COLO829 (cell line): ENCODE results near the gene SV2C.
"Not testable (repeated sequence)": the region's sequence is repeated elsewhere in the genome, so short reads cannot be mapped to it uniquely, and the experiment has no call there.

Experiments used
- DNase-seq: peaks from one replicate; pipeline ENCODE4 v3.0.0; 2012; ENCODE audit warnings: low spot score

Gene SV2C

GRCh38 chr5:76337953-76338451 is 254.8 kb downstream of the SV2C start:
- peak; percentile 69 for DNase-seq

- no peak for DNase-seq
Measured at GRCh38 chr5:76339919-76340318, 256.7 kb downstream of the SV2C start.

- no peak for DNase-seq
Measured at GRCh38 chr5:76341651-76342334, 258.6 kb downstream of the SV2C start.

- DNase-seq: no peak
Measured at GRCh38 chr5:76342474-76342873, 259.3 kb downstream of the SV2C start.

GRCh38 chr5:76345582-76345981 is 262.4 kb downstream of the SV2C start:
- no peak for DNase-seq

- DNase-seq: no peak
Measured at GRCh38 chr5:76351176-76351575, 268.0 kb downstream of the SV2C start.

- no peak for DNase-seq
Measured at GRCh38 chr5:76351577-76351976, 268.4 kb downstream of the SV2C start.

GRCh38 chr5:76356887-76357286 is 273.7 kb downstream of the SV2C start:
- DNase-seq: no peak

- DNase-seq: no peak
Measured at GRCh38 chr5:76363352-76364225, 280.4 kb downstream of the SV2C start.

- DNase-seq: no peak
Measured at GRCh38 chr5:76364226-76364589, 281.0 kb downstream of the SV2C start.

GRCh38 chr5:76365561-76365960 is 282.4 kb downstream of the SV2C start:
- DNase-seq: no peak

GRCh38 chr5:76366596-76366995 is 283.4 kb downstream of the SV2C start:
- no peak for DNase-seq

GRCh38 chr5:76367623-76368371 is 284.6 kb downstream of the SV2C start:
- DNase-seq: no peak

GRCh38 chr5:76368941-76369340 is 285.8 kb downstream of the SV2C start:
- DNase-seq: no peak

GRCh38 chr5:76369668-76370067 is 286.5 kb downstream of the SV2C start:
- DNase-seq: not testable (repeated sequence)

- no peak for DNase-seq
Measured at GRCh38 chr5:76371960-76372322, 288.8 kb downstream of the SV2C start.

- DNase-seq: peak; percentile 57
Measured at GRCh38 chr5:76372323-76373054, 289.3 kb downstream of the SV2C start.

- DNase-seq: no peak
Measured at GRCh38 chr5:76376148-76376865, 293.1 kb downstream of the SV2C start.

- DNase-seq: no peak
Measured at GRCh38 chr5:76376866-76377230, 293.7 kb downstream of the SV2C start.

- no peak for DNase-seq
Measured at GRCh38 chr5:76378355-76378754, 295.2 kb downstream of the SV2C start.

GRCh38 chr5:76379316-76379715 is 296.1 kb downstream of the SV2C start:
- no peak for DNase-seq
